Right atrium auricular region (tissue), 2 donors: ENCODE data around the gene COL1A1. TPM values are rescaled to one million over a fixed set of nuclear protein-coding genes. Genes with fewer than 3 reads are reported as not detected.

Experiments used
- DNase-seq: peaks from one replicate; pipeline ENCODE4 v3.0.0-alpha.2; 2019; ENCODE audit warnings: low spot score
- H3K27ac ChIP-seq, 2 donors: fragments of 200-600 bp; sonication (generic); 1 replicate in 1 of 2; 2 replicates in 1 of 2; pipeline ENCODE4 v1.5.1; 2016 to 2019
- H3K27me3 ChIP-seq, 2 donors: fragments of 200-600 bp; sonication (generic); one replicate each; pipeline versions ENCODE4 v1.5.1 to v1.6.0; 2017 to 2019
- H3K36me3 ChIP-seq: fragments of 200-600 bp; sonication (generic); one replicate; pipeline ENCODE4 v1.5.1; 2016
- H3K4me1 ChIP-seq, 2 donors: fragments of 200-600 bp; sonication (generic); one replicate each; pipeline versions ENCODE4 v1.5.1 to v1.6.0; 2017 to 2019
- H3K4me3 ChIP-seq, 2 donors: fragments of 200-600 bp; sonication (generic); 1 replicate in 1 of 2; 2 replicates in 1 of 2; pipeline ENCODE4 v1.5.1; 2017 to 2019; ENCODE audit warnings: mild to moderate bottlenecking in 1 of 2, moderate library complexity in 1 of 2
- H3K9me3 ChIP-seq, 2 donors: fragments of 200-600 bp; sonication (generic); one replicate each; pipeline ENCODE4 v1.5.1; 2019
- total RNA-seq, 2 donors: library from RNA; depleted of rRNA; stranded (reverse); fragments of >200 nt; gene quantifications; one replicate each; pipeline ENCODE4 v1.1.0, GENCODE V29; 2016
- TF ChIP-seq, protein P1 (sequence below), 2 donors: fragments of 200-600 bp; sonication (generic); IDR thresholded peaks; one replicate each; pipeline ENCODE4 v1.5.1; 2019; ENCODE audit warnings: antibody characterized with exemption in 2 of 2

Gene COL1A1
- total RNA-seq, 2 donors from 2014 or later = 19.8 to 180 TPM

DNA sequence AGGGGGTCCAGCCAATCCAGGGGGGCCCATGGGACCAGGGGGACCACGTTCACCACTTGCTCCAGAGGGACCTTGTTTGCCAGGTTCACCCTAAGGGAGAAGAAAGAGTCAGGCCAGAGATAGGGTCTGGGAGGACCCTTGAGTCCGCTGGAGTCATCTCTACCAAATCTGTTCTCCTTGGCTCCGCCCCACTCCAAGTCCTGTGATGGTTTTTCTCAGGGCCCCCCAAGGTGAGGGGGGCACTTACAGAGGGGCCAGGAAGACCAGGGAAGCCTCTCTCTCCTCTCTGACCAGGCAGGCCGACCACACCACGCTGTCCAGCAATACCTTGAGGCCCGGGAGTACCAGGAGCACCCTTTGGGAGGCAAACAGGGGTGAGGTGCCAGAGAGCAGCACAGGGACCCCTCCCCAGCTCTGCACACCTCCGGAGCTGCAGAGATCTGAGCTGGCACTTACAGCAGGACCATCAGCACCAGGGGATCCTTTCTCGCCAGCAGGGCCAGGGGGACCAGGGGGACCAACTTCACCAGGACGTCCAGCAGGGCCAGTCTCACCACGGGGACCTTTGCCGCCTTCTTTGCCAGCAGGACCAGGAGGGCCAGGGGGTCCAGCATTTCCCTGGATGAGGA is 12.4 kb downstream of the COL1A1 start:
- DNase-seq = no peak
- H3K4me1 ChIP-seq = no peaks in the 10 kb centered on the region
- H3K27me3 ChIP-seq = no peaks in the 10 kb centered on the region
- TF ChIP-seq, protein P1, sequence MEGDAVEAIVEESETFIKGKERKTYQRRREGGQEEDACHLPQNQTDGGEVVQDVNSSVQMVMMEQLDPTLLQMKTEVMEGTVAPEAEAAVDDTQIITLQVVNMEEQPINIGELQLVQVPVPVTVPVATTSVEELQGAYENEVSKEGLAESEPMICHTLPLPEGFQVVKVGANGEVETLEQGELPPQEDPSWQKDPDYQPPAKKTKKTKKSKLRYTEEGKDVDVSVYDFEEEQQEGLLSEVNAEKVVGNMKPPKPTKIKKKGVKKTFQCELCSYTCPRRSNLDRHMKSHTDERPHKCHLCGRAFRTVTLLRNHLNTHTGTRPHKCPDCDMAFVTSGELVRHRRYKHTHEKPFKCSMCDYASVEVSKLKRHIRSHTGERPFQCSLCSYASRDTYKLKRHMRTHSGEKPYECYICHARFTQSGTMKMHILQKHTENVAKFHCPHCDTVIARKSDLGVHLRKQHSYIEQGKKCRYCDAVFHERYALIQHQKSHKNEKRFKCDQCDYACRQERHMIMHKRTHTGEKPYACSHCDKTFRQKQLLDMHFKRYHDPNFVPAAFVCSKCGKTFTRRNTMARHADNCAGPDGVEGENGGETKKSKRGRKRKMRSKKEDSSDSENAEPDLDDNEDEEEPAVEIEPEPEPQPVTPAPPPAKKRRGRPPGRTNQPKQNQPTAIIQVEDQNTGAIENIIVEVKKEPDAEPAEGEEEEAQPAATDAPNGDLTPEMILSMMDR (IDR thresholded peaks at IDR 0.05) = no peak
- no peak overlapping the region for H3K27ac ChIP-seq
- H3K4me3 ChIP-seq = no peak overlapping the region
- peaks cover 55% of the 10 kb centered on the region for H3K36me3 ChIP-seq
- no peaks in the 10 kb centered on the region for H3K9me3 ChIP-seq

DNA sequence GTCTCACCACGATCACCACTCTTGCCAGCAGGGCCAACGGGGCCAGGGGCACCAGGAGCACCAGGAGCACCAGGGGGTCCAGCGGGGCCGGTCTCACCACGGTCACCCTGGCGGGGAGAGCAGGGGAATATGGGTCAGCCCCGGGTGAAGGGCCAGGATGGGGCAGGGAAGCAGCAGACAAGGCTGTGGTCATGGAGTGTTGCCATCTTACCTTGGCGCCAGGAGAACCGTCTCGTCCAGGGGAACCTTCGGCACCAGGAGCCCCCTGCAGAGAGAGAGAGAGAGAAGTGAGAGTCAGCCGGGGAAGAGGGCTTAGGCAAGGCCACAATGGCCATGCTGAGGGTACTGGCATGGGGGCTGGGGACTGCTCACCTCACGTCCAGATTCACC is 12.9 kb downstream of the COL1A1 start:
- Histone ChIP-seq H3K4me3 (no peak overlapping the region), H3K27ac (no peak overlapping the region), H3K36me3 (peaks cover 50% of the 10 kb centered on the region), H3K4me1 (no peaks in the 10 kb centered on the region), H3K9me3 (no peaks in the 10 kb centered on the region), H3K27me3 (no peaks in the 10 kb centered on the region)
- DNase-seq = no peak
- TF ChIP-seq, protein P1 (IDR thresholded peaks at IDR 0.05) = no peak

DNA sequence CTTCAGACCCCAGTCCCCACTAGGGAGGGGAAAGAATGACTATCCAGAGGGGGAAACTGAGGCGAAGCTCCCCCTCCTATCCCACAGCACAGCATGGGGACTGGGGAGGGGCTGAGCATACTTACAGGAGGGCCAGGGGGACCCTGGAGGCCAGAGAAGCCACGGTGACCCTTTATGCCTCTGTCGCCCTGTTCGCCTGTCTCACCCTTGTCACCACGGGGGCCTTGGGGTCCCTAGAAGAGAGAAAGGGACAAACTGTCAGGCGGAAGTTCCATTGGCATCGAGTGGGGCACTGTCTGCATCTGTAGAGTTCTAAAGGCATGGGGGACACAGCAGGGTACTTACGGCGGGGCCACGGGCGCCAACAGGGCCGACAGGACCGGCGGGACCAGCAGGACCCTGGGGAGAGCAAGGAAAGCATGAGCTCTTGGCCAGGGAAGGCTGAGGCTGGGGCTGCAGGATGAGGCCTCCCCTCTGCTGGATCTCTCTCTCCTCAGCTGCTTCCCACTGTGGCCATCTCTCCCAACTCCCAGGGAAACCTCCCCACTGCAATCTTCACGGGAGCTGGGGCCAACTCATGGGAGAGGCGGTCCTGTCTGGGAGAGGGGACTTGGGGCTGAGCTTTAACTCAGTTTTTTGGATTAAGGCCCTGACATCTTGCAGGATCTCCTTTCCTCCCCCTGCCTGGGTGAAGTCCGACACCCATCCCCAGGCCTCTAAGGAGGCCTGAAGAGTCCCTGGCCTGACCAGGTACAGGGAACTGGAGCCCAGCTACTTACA is 13.5 kb downstream of the COL1A1 start:
- Histone ChIP-seq H3K27ac (no peak overlapping the region), H3K36me3 (peaks cover 48% of the 10 kb centered on the region), H3K4me1 (no peaks in the 10 kb centered on the region), H3K27me3 (no peaks in the 10 kb centered on the region), H3K4me3 (no peak overlapping the region), H3K9me3 (no peaks in the 10 kb centered on the region)
- no peak for DNase-seq
- TF ChIP-seq, protein P1 (IDR thresholded peaks at IDR 0.05) = no peak

DNA sequence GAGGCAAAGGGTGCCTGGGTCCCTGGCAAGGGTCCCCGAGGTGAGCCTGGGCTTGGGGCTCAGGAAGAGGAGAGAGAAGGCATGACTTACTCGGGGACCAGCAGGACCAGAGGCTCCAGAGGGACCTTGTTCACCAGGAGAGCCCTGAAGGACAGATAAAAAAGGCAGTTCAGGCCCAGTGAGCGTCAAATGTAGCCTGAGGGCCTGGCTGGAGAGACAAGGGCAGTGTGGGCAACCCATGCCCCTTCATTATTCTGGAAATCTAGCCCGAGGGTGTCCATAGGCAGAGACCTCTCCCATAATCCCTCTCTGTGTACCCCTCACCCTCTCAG is 14.1 kb downstream of the COL1A1 start:
- H3K4me1 ChIP-seq = no peaks in the 10 kb centered on the region
- no peaks in the 10 kb centered on the region for H3K9me3 ChIP-seq
- H3K36me3 ChIP-seq = peaks cover 42% of the 10 kb centered on the region
- no peak overlapping the region for H3K4me3 ChIP-seq
- DNase-seq = no peak
- no peak overlapping the region for H3K27ac ChIP-seq
- no peaks in the 10 kb centered on the region for H3K27me3 ChIP-seq
- TF ChIP-seq, protein P1 (IDR thresholded peaks at IDR 0.05) = no peak

DNA sequence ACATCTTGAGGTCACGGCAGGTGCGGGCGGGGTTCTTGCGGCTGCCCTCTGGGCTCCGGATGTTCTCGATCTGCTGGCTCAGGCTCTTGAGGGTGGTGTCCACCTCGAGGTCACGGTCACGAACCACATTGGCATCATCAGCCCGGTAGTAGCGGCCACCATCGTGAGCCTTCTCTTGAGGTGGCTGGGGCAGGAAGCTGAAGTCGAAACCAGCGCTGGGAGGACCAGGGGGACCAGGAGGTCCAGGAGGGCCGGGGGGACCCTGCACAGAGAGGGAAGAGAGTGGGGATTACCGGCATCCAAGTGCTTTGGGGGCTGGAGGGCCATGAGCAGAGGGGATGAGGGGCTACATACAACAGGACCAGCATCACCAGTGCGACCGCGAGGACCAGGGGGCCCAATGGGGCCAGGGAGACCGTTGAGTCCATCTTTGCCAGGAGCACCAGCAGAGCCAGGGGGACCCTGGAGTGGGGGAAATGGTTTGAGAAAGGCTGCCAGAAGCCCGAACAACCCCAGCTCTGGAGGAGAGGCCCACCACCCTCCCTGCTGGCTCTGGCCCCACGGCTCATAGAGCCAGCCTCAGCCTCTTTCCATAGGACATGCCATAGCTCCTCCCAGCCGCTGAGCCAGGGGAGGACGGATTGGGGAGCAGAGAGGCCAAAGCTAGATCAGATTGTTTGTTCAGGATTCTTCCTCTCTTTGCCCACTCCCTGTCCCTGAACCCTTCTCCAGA is 14.6 kb downstream of the COL1A1 start:
- no peak for DNase-seq
- no peak overlapping the region for H3K27ac ChIP-seq
- TF ChIP-seq, protein P1 (IDR thresholded peaks at IDR 0.05) = no peak
- H3K9me3 ChIP-seq = no peaks in the 10 kb centered on the region
- no peaks in the 10 kb centered on the region for H3K4me1 ChIP-seq
- H3K27me3 ChIP-seq = no peaks in the 10 kb centered on the region
- H3K36me3 ChIP-seq = peaks cover 37% of the 10 kb centered on the region
- no peak overlapping the region for H3K4me3 ChIP-seq
